Measurements from ENCODE around the gene LIME1. TPM values are rescaled to one million over a fixed set of nuclear protein-coding genes. Genes with fewer than 3 reads are reported as not detected.

The LIME1 gene
- total RNA-seq, 1 experiment from 2014 or later: 4.5 TPM

DNA sequence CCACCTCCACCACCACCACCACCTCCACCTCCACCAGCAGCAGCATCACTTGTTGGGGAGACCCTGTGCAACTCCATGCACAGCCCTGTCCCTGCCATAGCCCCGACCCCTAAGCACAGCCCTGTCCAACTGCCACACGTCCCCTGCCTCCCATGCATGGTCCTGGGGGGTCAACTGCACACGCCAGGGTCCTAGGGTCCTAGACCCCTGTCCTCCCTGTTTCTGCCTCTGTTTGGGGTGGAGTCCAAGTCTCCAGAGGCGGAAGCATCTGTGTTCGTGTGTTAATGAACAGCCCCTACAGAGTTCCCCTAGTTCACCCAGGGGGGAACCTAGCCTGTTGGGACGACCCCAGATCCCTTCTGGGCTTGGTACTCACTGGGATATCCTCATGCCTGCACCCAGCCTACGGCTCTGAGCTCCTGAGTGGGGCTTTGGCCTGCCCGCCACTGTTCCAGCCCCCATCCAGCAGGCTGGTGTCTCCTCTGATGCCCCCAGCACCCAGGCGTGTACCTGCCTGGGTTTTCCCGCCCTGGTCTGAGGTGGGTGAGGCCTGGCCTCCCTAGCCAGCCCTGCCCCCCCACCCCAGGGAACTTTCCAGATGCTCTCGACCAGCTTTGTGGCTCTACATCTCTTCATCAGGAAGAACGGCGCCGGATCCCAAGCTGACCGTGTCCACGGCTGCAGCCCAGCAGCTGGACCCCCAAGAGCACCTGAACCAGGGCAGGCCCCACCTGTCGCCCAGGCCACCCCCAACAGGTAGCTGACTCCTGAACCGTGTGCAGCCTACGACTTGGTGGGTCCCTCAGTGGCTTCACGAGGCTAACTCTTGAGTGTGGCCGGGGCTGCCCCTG is 42.5 kb upstream of the LIME1 start:
- TF ChIP-seq CREM (CRISPR knock-in tag; IDR thresholded peaks at IDR 0.05) (no peak), HMGXB4 (CRISPR knock-in tag; IDR thresholded peaks at IDR 0.05) (no peak), CREB1 (CRISPR knock-in tag; IDR thresholded peaks at IDR 0.05) (no peak), SMAD3 (CRISPR knock-in tag; IDR thresholded peaks at IDR 0.05; ENCODE audit: borderline replicate concordance) (no peak), USF1 (CRISPR knock-in tag; IDR thresholded peaks at IDR 0.05) (no peak), NR1H2 (CRISPR knock-in tag; IDR thresholded peaks at IDR 0.05) (no peak), JAZF1 (CRISPR knock-in tag; IDR thresholded peaks at IDR 0.05) (no peak), E2F5 (CRISPR knock-in tag; IDR thresholded peaks at IDR 0.05) (no peak), CDX4 (CRISPR knock-in tag; IDR thresholded peaks at IDR 0.05; ENCODE audit: borderline replicate concordance) (no peak), ZNF219 (CRISPR knock-in tag; IDR thresholded peaks at IDR 0.05; ENCODE audit: borderline replicate concordance) (no peak), ZSCAN18 (CRISPR knock-in tag; IDR thresholded peaks at IDR 0.05) (no peak), FOXJ3 (CRISPR knock-in tag; IDR thresholded peaks at IDR 0.05; ENCODE audit: borderline replicate concordance) (no peak), NFYB (CRISPR knock-in tag; conservative IDR thresholded peaks at IDR 0.05; ENCODE audit: low read depth) (no peak)
- TF ChIP-seq, protein P1, sequence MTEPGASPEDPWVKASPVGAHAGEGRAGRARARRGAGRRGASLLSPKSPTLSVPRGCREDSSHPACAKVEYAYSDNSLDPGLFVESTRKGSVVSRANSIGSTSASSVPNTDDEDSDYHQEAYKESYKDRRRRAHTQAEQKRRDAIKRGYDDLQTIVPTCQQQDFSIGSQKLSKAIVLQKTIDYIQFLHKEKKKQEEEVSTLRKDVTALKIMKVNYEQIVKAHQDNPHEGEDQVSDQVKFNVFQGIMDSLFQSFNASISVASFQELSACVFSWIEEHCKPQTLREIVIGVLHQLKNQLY (CRISPR knock-in tag; IDR thresholded peaks at IDR 0.05): no peak
- TF ChIP-seq, protein P2, sequence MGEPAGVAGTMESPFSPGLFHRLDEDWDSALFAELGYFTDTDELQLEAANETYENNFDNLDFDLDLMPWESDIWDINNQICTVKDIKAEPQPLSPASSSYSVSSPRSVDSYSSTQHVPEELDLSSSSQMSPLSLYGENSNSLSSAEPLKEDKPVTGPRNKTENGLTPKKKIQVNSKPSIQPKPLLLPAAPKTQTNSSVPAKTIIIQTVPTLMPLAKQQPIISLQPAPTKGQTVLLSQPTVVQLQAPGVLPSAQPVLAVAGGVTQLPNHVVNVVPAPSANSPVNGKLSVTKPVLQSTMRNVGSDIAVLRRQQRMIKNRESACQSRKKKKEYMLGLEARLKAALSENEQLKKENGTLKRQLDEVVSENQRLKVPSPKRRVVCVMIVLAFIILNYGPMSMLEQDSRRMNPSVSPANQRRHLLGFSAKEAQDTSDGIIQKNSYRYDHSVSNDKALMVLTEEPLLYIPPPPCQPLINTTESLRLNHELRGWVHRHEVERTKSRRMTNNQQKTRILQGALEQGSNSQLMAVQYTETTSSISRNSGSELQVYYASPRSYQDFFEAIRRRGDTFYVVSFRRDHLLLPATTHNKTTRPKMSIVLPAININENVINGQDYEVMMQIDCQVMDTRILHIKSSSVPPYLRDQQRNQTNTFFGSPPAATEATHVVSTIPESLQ (CRISPR knock-in tag; IDR thresholded peaks at IDR 0.05): no peak
- ChIA-PET CTCF (no interaction called here), POLR2A (no interaction called here)
- DNase-seq (ENCODE audit: low spot score) (no peak), ATAC-seq (no peak)
- Mint-ChIP-seq H3K27me3 (ENCODE audit: low read depth) (peaks cover 3% of the 10 kb centered on the region; the same call in 1 of the 2 replicates), H3K27ac (no peak overlapping the region), H3K9me3 (no peaks in the 10 kb centered on the region), H3K4me1 (peaks cover 7% of the 10 kb centered on the region), H3K4me3 (no peak overlapping the region), H3K36me3 (peaks cover 14% of the 10 kb centered on the region)

Measured in WTC11 (cell line).